ENCODE results near the gene RPS6KB1. TPM values are rescaled to one million over a fixed set of nuclear protein-coding genes. Genes with fewer than 3 reads are reported as not detected.
A peak's percentile ranks its signal among the peaks of the same experiment; 100 is the strongest.
"Not testable (repeated sequence)": the region's sequence is repeated elsewhere in the genome, so short reads cannot be mapped to it uniquely, and the experiment has no call there.

The RPS6KB1 gene
- polyA plus RNA-seq, 6 donors from 2014 or later = 13.7 to 28.2 (median 21.0) TPM

GRCh38 chr17:59888145-59888750 is 4.7 kb upstream of the RPS6KB1 start:
- H3K4me3 Mint-ChIP-seq = peak overlapping the region in 2 of 8 donors; percentile 68
- no peaks in the 10 kb centered on the region for H3K27me3 Mint-ChIP-seq
- ATAC-seq (ENCODE audit: low read depth in 2 of 2) (no peak), DNase-seq (no peak)
- peaks cover 6 to 14% of the 10 kb centered on the region in 2 donors for H3K36me3 Mint-ChIP-seq
- no peaks in the 10 kb centered on the region for H3K9me3 Mint-ChIP-seq
- H3K4me1 Mint-ChIP-seq = peaks cover 23 to 33% (median 32%) of the 10 kb centered on the region in 3 donors
- peak overlapping the region in 1 of 6 donors; percentile 48 for H3K27ac Mint-ChIP-seq

DNA sequence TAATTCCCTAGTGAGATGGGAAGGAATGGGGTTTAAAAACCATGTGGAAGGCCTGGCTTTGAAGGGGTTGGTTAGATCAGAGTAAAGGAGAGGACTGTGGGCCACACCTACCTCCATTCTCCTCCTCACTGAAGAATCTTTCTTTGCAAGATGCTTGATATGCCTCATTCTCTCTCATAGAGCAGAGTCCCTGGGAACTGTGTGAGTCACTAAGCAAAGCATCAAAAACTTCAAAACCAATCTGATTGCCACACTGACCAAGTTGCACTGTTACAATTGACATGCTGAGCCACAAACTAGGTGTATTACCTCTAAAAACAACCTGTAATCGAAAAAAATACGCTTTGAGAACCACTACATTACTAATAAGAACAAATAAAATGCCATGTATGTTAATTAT is 2.2 kb upstream of the RPS6KB1 start:
- ATAC-seq (ENCODE audit: low read depth in 2 of 2) = no peak
- Mint-ChIP-seq H3K36me3 (peaks cover 6 to 15% of the 10 kb centered on the region in 2 donors), H3K27me3 (no peaks in the 10 kb centered on the region), H3K27ac (peak overlapping the region in 4 of 6 donors; percentile 11 to 78 (median 42)), H3K9me3 (no peaks in the 10 kb centered on the region), H3K4me3 (peak overlapping the region in 7 of 8 donors; percentile 29 to 89 (median 48)), H3K4me1 (peaks cover 39 to 53% (median 52%) of the 10 kb centered on the region in 3 donors)
- DNase-seq = no peak

GRCh38 chr17:59892251-59892923 is 534 bp upstream of the RPS6KB1 start:
- H3K27ac Mint-ChIP-seq = peak overlapping the region; percentile 99 to 100 (median 99)
- H3K4me3 Mint-ChIP-seq = peak overlapping the region; percentile 98 to 100 (median 100)
- no peak for DNase-seq
- H3K36me3 Mint-ChIP-seq = peaks cover 6 to 15% of the 10 kb centered on the region in 2 donors
- H3K4me1 Mint-ChIP-seq = peaks cover 43 to 61% (median 59%) of the 10 kb centered on the region in 3 donors
- no peaks in the 10 kb centered on the region for H3K9me3 Mint-ChIP-seq
- H3K27me3 Mint-ChIP-seq = no peaks in the 10 kb centered on the region
- peak in 1 of 2 donors; percentile 27 for ATAC-seq (ENCODE audit: low read depth in 2 of 2)

- no peaks in the 10 kb centered on the region for H3K9me3 Mint-ChIP-seq
- H3K27me3 Mint-ChIP-seq = no peaks in the 10 kb centered on the region
- peak overlapping the region; percentile 98 to 100 (median 100) for H3K4me3 Mint-ChIP-seq
- peak; percentile 10 to 12 for ATAC-seq (ENCODE audit: low read depth in 2 of 2)
- peak overlapping the region; percentile 99 to 100 (median 99) for H3K27ac Mint-ChIP-seq
- H3K36me3 Mint-ChIP-seq = peaks cover 0 to 8% of the 10 kb centered on the region in 2 donors
- H3K4me1 Mint-ChIP-seq = peaks cover 39 to 56% (median 54%) of the 10 kb centered on the region in 3 donors
- DNase-seq = no peak
These were observed 767 bp downstream of the RPS6KB1 start for GRCh38 chr17:59893676-59894100.

- Mint-ChIP-seq H3K4me1 (peaks cover 29 to 50% (median 44%) of the 10 kb centered on the region in 3 donors), H3K36me3 (peaks cover 0 to 7% of the 10 kb centered on the region in 2 donors), H3K4me3 (no peak overlapping the region), H3K27me3 (no peaks in the 10 kb centered on the region), H3K27ac (no peak overlapping the region), H3K9me3 (no peaks in the 10 kb centered on the region)
- ATAC-seq (ENCODE audit: low read depth in 2 of 2) (no peak), DNase-seq (no peak)
These were observed 4.2 kb downstream of the RPS6KB1 start for GRCh38 chr17:59897090-59897489.

DNA sequence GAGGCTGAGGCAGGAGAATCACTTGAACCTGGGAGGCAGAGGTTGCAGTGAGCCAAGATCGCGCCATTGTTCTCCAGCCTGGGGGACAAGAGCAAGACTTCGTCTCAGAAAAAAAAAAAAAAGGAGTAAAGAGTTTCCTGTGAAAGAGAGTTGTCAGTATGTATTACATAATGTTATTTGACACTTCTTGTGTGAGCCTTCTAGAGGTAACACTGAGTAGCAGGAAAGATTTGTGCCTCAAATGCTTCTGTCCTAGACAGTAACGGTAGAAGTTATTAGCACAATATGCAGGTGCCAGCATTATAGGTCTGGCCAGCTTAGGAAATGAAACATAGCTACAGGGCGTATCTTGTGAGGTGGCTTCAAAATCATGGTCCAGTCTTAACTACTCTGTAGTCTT is 6.2 kb downstream of the RPS6KB1 start:
- Mint-ChIP-seq H3K9me3 (no peaks in the 10 kb centered on the region), H3K27me3 (no peaks in the 10 kb centered on the region), H3K4me1 (peaks cover 17 to 39% (median 31%) of the 10 kb centered on the region in 3 donors), H3K4me3 (no peak overlapping the region), H3K27ac (no peak overlapping the region), H3K36me3 (peaks cover 0 to 4% of the 10 kb centered on the region in 2 donors)
- DNase-seq (no peak), ATAC-seq (ENCODE audit: low read depth in 2 of 2) (peak; percentile 63 to 90)

DNA sequence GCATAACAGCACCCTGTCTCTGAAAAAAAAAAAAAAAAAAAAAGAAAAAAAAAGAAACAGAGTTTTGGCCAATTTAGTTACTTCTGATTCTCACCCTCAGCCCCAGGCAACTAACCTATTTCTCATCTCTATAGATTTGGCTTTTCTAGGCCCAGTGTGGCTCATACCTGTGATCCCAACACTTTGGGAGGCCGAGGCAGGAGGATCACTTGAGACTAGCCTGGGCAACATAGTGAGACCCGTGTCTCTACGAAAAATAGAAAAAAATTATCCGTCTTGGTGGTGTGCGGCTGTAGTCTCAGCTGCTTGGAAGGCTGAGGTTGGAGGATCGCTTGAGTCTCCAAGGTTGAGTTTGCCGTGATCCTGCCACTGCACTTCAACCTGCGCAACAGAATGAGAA is 8.7 kb downstream of the RPS6KB1 start:
- Mint-ChIP-seq H3K27ac (peak overlapping the region in 1 of 6 donors; percentile 24), H3K9me3 (no peaks in the 10 kb centered on the region), H3K4me1 (peaks cover 9 to 40% (median 21%) of the 10 kb centered on the region in 3 donors), H3K4me3 (no peak overlapping the region), H3K27me3 (no peaks in the 10 kb centered on the region), H3K36me3 (peaks cover 0 to 4% of the 10 kb centered on the region in 2 donors)
- ATAC-seq (ENCODE audit: low read depth in 2 of 2) = no peak
- no peak for DNase-seq

GRCh38 chr17:59903455-59903854 is 10.5 kb downstream of the RPS6KB1 start:
- no peak for DNase-seq
- peaks cover 8 to 42% (median 23%) of the 10 kb centered on the region in 3 donors for H3K4me1 Mint-ChIP-seq

DNA sequence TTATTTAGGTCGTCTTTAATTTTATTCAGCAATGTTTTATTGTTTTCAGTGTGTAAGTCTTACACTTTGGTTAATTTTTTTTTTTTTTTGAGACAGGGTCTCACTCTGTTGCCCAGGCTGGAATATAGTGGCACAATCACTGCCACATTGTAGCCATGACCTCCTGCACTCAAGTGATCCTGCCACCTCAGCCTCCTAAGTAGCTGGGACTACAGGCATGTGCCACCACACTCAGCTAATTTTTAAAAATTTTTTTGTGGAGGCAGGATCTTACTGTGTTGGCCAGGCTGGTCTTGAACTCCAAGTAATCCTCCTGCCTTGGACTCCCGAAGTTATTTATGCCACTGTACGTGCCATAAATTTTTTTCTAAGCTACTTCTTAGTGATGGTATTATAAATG is 14.5 kb downstream of the RPS6KB1 start:
- no peak for DNase-seq
- Mint-ChIP-seq H3K4me1 (peaks cover 8 to 32% (median 18%) of the 10 kb centered on the region in 3 donors), H3K36me3 (peaks cover 0 to 4% of the 10 kb centered on the region in 2 donors), H3K27ac (peak overlapping the region in 2 of 6 donors; percentile 65 to 81), H3K9me3 (no peaks in the 10 kb centered on the region), H3K4me3 (no peak overlapping the region), H3K27me3 (no peaks in the 10 kb centered on the region)
- no peak for ATAC-seq (ENCODE audit: low read depth in 2 of 2)

More at GRCh38 chr17:59903455-59903854, 10.5 kb downstream of the RPS6KB1 start:
- ATAC-seq (ENCODE audit: low read depth in 2 of 2) = no peak
- Mint-ChIP-seq H3K27me3 (no peaks in the 10 kb centered on the region), H3K27ac (no peak overlapping the region), H3K9me3 (no peaks in the 10 kb centered on the region), H3K4me3 (no peak overlapping the region), H3K36me3 (peaks cover 0 to 4% of the 10 kb centered on the region in 2 donors)

DNA sequence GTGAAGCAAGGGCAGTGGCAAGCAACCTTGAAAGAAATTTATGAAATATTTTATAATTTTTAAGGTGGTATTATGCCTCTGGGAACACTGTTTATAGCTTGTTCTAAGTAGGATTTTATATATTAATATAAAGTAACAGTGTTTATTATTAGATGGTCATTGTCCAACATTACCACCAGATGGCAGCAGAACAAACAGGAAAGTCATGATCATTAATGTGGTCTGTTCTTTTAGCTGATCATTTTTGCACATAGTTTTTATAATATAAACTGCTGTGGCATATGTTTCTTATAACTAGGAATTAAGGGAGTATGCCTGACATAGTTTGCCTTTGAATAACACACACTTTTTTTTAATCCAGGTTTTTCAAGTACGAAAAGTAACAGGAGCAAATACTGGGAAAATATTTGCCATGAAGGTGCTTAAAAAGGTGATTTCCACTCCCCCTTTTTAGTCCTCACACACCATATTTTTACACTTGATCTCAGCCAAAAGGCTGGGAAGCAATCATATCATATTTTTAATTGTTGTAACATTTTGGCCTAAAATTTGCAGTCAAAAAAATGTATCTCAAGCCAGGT is 21.4 kb downstream of the RPS6KB1 start:
- peaks cover 12 to 14% of the 10 kb centered on the region in 2 donors for H3K36me3 Mint-ChIP-seq
- DNase-seq (peak; percentile 43), ATAC-seq (ENCODE audit: low read depth in 2 of 2) (peak; percentile 56 to 73)
- H3K9me3 Mint-ChIP-seq = no peaks in the 10 kb centered on the region
- peaks cover 0 to 6% (median 0%) of the 10 kb centered on the region in 3 donors for H3K4me1 Mint-ChIP-seq
- peak overlapping the region in 1 of 6 donors; percentile 22 for H3K27ac Mint-ChIP-seq
- H3K4me3 Mint-ChIP-seq = no peak overlapping the region
- no peaks in the 10 kb centered on the region for H3K27me3 Mint-ChIP-seq

DNA sequence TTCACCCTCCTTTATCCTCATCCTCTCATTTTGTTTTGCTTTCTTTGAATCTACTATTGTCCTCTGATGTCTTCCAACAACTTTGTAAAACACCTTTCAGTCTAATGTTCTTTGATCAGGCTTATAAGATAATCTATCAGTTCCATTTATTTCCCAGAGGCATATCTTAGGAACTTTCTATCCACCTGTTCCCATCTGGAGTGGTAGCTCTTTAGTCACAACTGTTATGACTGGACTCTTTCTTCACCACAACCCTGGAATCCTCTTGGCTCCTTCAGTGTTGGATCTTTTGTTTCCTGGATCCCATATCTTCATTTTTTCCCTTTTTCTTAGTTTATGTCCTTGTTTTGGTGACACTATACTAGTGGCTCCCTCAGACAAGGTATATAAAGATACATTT is 23.5 kb downstream of the RPS6KB1 start:
- Mint-ChIP-seq H3K4me1 (peaks cover 0 to 6% (median 3%) of the 10 kb centered on the region in 3 donors), H3K9me3 (no peaks in the 10 kb centered on the region), H3K4me3 (no peak overlapping the region), H3K27me3 (no peaks in the 10 kb centered on the region), H3K36me3 (peaks cover 16 to 19% of the 10 kb centered on the region in 2 donors), H3K27ac (peak overlapping the region in 1 of 6 donors; percentile 15)
- ATAC-seq (ENCODE audit: low read depth in 2 of 2) = no peak
- no peak for DNase-seq

DNA sequence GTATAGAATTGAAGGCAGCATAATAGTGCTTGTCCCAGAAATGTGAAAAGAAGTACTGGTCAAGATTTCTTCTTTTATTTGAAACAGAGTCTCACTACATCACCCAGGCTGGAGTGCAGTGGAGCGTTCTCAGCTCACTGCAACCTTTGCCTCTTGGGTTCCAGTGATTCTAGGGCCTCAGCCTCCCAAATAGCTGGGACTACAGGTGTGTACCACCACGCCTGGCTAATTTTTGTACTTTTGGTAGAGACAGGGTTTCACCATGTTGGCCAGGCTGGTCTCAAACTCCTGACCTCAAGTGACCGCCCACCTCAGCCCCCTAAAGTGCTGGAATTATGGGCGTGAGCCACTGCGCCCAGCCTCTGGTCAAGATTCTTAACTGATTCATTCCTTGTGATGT is 27.7 kb downstream of the RPS6KB1 start:
- not testable (repeated sequence) for H3K27me3 Mint-ChIP-seq; DNase-seq; H3K4me3 Mint-ChIP-seq; ATAC-seq (ENCODE audit: low read depth in 2 of 2); H3K27ac Mint-ChIP-seq; H3K9me3 Mint-ChIP-seq; H3K4me1 Mint-ChIP-seq
- H3K36me3 Mint-ChIP-seq = peaks cover 13 to 29% of the 10 kb centered on the region in 2 donors

GRCh38 chr17:59930121-59930520 is 37.2 kb downstream of the RPS6KB1 start:
- H3K27me3 Mint-ChIP-seq; H3K9me3 Mint-ChIP-seq; H3K4me1 Mint-ChIP-seq; H3K27ac Mint-ChIP-seq; ATAC-seq (ENCODE audit: low read depth in 2 of 2); DNase-seq; H3K4me3 Mint-ChIP-seq: not testable (repeated sequence)
- peaks cover 9 to 30% of the 10 kb centered on the region in 2 donors for H3K36me3 Mint-ChIP-seq

Measured in naive B cell (primary cell).